Caco-2 (cell line): ENCODE measurements around the gene TCF7L1. TPM values are rescaled to one million over a fixed set of nuclear protein-coding genes. Genes with fewer than 3 reads are reported as not detected.

ENCODE experiments used
- BruUV-seq: library from RNA; stranded (reverse); fragments of 400-500 nt; replicated peaks from 2 replicates; lab custom pipeline; 2021; lab: Mats Ljungman, UMichigan
- CTCF ChIA-PET: fragments of 300-600 bp; sonication (Branson Sonifier 250); formaldehyde crosslinking; loops from one replicate; lab custom pipeline; 2022; ENCODE audit warnings: antibody characterized with exemption; lab: Charles Lee
- POLR2A ChIA-PET: fragments of 300-600 bp; sonication (Branson Sonifier 250); formaldehyde crosslinking; loops from one replicate; lab custom pipeline; 2022; ENCODE audit warnings: antibody characterized with exemption; lab: Charles Lee
- DNase-seq, 2 experiments: peaks; one replicate each; pipeline versions ENCODE4 v3.0.0 to v3.0.0-alpha.2; 2020 to 2022
- H3K27me3 ChIP-seq: replicated peaks from 2 replicates; pipeline ENCODE4 v1.6.0; 2011; ENCODE audit warnings: low read length; ENCODE audit not compliant: control insufficient read depth, insufficient read depth
- H3K36me3 ChIP-seq: 2 replicates; pipeline ENCODE4 v1.5.1; 2011; ENCODE audit warnings: low read length; ENCODE audit not compliant: control insufficient read depth, insufficient read depth
- H3K4me1 ChIP-seq: fragments of 250-450 bp; sonication (Bioruptor Pico); 2 replicates; pipeline ENCODE4 v1.5.1; 2020; ENCODE audit warnings: mild to moderate bottlenecking
- H3K4me3 ChIP-seq: 2 replicates; pipeline ENCODE4 v1.5.1; 2011; ENCODE audit warnings: low read depth, mild to moderate bottlenecking, control low read depth, low read length
- H3K9me3 ChIP-seq: fragments of 250-450 bp; sonication (Bioruptor Pico); 2 replicates; pipeline ENCODE4 v1.5.1; 2020; ENCODE audit warnings: mild to moderate bottlenecking, moderate library complexity
- H3K27ac Mint-ChIP-seq: one replicate; pipeline ENCODE4 v1.8.0; 2022; ENCODE audit warnings: mixed read lengths; ENCODE audit not compliant: unreplicated experiment
- H3K27me3 Mint-ChIP-seq: one replicate; pipeline ENCODE4 v1.8.0; 2022; ENCODE audit warnings: mixed read lengths; ENCODE audit not compliant: insufficient read depth, unreplicated experiment
- H3K36me3 Mint-ChIP-seq: one replicate; pipeline ENCODE4 v1.8.0; 2022; ENCODE audit warnings: mild to moderate bottlenecking, mixed read lengths; ENCODE audit not compliant: insufficient read depth, unreplicated experiment
- H3K4me1 Mint-ChIP-seq: one replicate; pipeline ENCODE4 v1.8.0; 2022; ENCODE audit warnings: low read depth, mixed read lengths; ENCODE audit not compliant: unreplicated experiment
- H3K4me3 Mint-ChIP-seq: one replicate; pipeline ENCODE4 v1.8.0; 2022; ENCODE audit warnings: mild to moderate bottlenecking, moderate library complexity, mixed read lengths; ENCODE audit not compliant: unreplicated experiment
- H3K9me3 Mint-ChIP-seq: one replicate; pipeline ENCODE4 v1.8.0; 2022; ENCODE audit warnings: mixed read lengths; ENCODE audit not compliant: unreplicated experiment
- intact Hi-C: fragments of 100-400 bp; cut with micrococcal nuclease; formaldehyde crosslinking; loops from one replicate; pipeline ENCODE4 v1.10.0; 2022; ENCODE audit not compliant: unreplicated experiment
- total RNA-seq: library from RNA; stranded (reverse); gene quantifications from 2 replicates; pipeline ENCODE4 v1.2.3, GENCODE V29; 2022
- TF ChIP-seq, protein P1 (sequence below), 2 experiments: fragments of 200-600 bp in 1 of 2; IDR thresholded peaks; 1 replicate in 1 of 2; 2 replicates in 1 of 2; pipeline versions ENCODE4 v1.5.1 to v1.8.0; 2011 to 2022; ENCODE audit warnings: antibody characterized with exemption in 1 of 2, control low read depth in 1 of 2, inconsistent platforms in 1 of 2, low read depth in 1 of 2, low read length in 1 of 2, mild to moderate bottlenecking in 1 of 2, moderate library complexity in 1 of 2; ENCODE audit not compliant: insufficient read depth in 1 of 2, severe bottlenecking in 1 of 2, unreplicated experiment in 1 of 2

TCF7L1 gene
- total RNA-seq, 1 experiment from 2014 or later: 29.0 TPM

DNA sequence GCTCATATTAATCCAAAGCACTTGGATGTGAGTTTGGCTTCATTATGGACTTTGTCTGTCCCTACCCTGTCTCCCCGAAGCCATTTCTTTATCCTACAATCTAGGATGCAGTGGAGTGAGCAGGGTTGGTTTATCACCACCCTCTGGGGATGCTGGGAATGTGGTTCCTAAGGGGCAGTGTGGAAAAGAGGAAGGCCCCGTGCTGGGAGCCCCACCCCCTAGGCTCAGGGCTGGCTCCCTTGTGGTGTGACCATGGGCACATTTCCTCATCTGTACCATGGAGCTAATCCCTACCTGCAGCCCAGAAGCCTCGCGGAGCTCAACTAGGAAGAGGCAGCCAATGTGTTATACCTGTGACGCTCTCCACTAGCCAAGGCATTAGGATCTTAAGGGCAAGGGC is 102.1 kb downstream of the TCF7L1 start:
- TF ChIP-seq, protein P1, sequence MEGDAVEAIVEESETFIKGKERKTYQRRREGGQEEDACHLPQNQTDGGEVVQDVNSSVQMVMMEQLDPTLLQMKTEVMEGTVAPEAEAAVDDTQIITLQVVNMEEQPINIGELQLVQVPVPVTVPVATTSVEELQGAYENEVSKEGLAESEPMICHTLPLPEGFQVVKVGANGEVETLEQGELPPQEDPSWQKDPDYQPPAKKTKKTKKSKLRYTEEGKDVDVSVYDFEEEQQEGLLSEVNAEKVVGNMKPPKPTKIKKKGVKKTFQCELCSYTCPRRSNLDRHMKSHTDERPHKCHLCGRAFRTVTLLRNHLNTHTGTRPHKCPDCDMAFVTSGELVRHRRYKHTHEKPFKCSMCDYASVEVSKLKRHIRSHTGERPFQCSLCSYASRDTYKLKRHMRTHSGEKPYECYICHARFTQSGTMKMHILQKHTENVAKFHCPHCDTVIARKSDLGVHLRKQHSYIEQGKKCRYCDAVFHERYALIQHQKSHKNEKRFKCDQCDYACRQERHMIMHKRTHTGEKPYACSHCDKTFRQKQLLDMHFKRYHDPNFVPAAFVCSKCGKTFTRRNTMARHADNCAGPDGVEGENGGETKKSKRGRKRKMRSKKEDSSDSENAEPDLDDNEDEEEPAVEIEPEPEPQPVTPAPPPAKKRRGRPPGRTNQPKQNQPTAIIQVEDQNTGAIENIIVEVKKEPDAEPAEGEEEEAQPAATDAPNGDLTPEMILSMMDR (IDR thresholded peaks at IDR 0.05; ENCODE audit: insufficient read depth in 1 of 2, low read depth in 1 of 2, low read length in 1 of 2, severe bottlenecking in 1 of 2, unreplicated experiment in 1 of 2): no peak
- H3K36me3 ChIP-seq: no peaks in the 10 kb centered on the region
- no peak for DNase-seq
- intact Hi-C loops: no loop called here
- Mint-ChIP-seq H3K9me3 (no peaks in the 10 kb centered on the region), H3K4me3 (no peak overlapping the region), H3K27me3 (no peaks in the 10 kb centered on the region), H3K27ac (no peak overlapping the region), H3K4me1 (peaks cover 14% of the 10 kb centered on the region), H3K36me3 (peaks cover 8% of the 10 kb centered on the region)
- H3K27me3 ChIP-seq: no peaks in the 10 kb centered on the region
- no peaks in the 10 kb centered on the region for H3K9me3 ChIP-seq
- no peak overlapping the region for H3K4me3 ChIP-seq
- POLR2A ChIA-PET: no interaction called here
- CTCF ChIA-PET: no interaction called here
- H3K4me1 ChIP-seq: peaks cover 12% of the 10 kb centered on the region
- no TSS peak for BruUV-seq

GRCh38 chr2:85236084-85236483 is 102.9 kb downstream of the TCF7L1 start:
- ChIA-PET CTCF (interaction anchor here (0.6 kb wide), 1 partner anchor 520 kb away, joined by 3 read pairs; no protein-coding TSS in a partner anchor), POLR2A (no interaction called here)
- no peaks in the 10 kb centered on the region for H3K27me3 Mint-ChIP-seq
- peaks cover 12% of the 10 kb centered on the region for H3K4me1 Mint-ChIP-seq
- H3K27ac Mint-ChIP-seq: no peak overlapping the region
- Histone ChIP-seq H3K36me3 (no peaks in the 10 kb centered on the region), H3K4me1 (peaks cover 9% of the 10 kb centered on the region), H3K27me3 (no peaks in the 10 kb centered on the region), H3K9me3 (no peaks in the 10 kb centered on the region), H3K4me3 (no peak overlapping the region)
- H3K9me3 Mint-ChIP-seq: no peaks in the 10 kb centered on the region
- H3K4me3 Mint-ChIP-seq: no peak overlapping the region
- peaks cover 8% of the 10 kb centered on the region for H3K36me3 Mint-ChIP-seq
- BruUV-seq: no TSS peak
- TF ChIP-seq, protein P1 (IDR thresholded peaks at IDR 0.05; ENCODE audit: insufficient read depth in 1 of 2, low read depth in 1 of 2, low read length in 1 of 2, severe bottlenecking in 1 of 2, unreplicated experiment in 1 of 2): no peak
- intact Hi-C loops: no loop called here
- DNase-seq: no peak

DNA sequence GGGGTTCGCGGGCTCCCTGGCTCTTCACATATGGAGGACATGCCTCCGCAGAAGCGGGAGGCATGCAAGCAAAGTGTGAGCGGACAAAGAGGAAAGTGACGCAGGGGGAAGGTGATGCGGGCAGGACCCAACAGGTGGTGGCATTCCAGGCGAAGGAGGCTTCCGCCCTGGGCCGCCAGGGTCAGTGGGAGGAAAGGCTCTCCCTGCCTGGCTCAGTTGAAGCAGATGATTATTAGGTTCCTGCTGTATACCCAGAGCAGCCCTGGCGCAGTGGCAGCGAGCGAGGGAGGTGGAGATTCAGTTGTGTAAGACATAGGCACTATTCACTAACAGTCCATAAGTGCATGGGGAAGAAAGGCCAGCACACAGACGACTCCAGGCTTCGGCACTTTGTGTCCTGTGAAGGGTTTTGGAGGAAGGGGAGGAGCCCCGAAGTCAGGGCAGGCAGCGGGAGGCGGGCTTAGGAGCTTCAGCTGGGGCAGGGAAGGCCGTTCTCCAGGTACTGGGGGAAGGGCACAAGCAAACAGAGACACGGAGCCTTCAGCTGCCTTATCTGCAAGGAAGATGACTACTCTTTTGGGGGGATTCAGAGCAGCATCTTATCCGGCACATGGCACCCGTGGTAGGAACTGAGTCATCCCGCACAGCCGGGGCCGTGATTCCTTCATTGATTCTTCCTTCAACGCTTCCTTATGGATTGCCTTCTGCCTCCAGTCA is 104.8 kb downstream of the TCF7L1 start:
- Mint-ChIP-seq H3K27ac (no peak overlapping the region), H3K4me3 (no peak overlapping the region)

More for the DNA sequence above, 104.8 kb downstream of the TCF7L1 start:
- H3K4me1 ChIP-seq: no peaks in the 10 kb centered on the region
- H3K9me3 Mint-ChIP-seq: no peaks in the 10 kb centered on the region
- BruUV-seq: no TSS peak
- TF ChIP-seq, protein P1 (IDR thresholded peaks at IDR 0.05; ENCODE audit: insufficient read depth in 1 of 2, low read depth in 1 of 2, low read length in 1 of 2, severe bottlenecking in 1 of 2, unreplicated experiment in 1 of 2): no peak
- no peaks in the 10 kb centered on the region for H3K36me3 ChIP-seq
- ChIA-PET POLR2A (no interaction called here), CTCF (no interaction called here)
- no peaks in the 10 kb centered on the region for H3K27me3 Mint-ChIP-seq
- H3K36me3 Mint-ChIP-seq: peaks cover 8% of the 10 kb centered on the region
- intact Hi-C loops: no loop called here
- no peak for DNase-seq
- no peaks in the 10 kb centered on the region for H3K27me3 ChIP-seq
- H3K4me1 Mint-ChIP-seq: no peaks in the 10 kb centered on the region
- H3K9me3 ChIP-seq: no peaks in the 10 kb centered on the region
- H3K4me3 ChIP-seq: no peak overlapping the region
